Inflammatory macrophage treated with lipopolysaccharide for 1 hour (primary cell): Measurements from ENCODE around the gene RAB27A.
"Not testable (repeated sequence)": the region's sequence is repeated elsewhere in the genome, so short reads cannot be mapped to it uniquely, and the experiment has no call there.

ENCODE experiments used
- DNase-seq, 2 donors: peaks; one replicate each; pipeline ENCODE4 v3.0.0-alpha.2; 2020 to 2022

Gene RAB27A

DNA sequence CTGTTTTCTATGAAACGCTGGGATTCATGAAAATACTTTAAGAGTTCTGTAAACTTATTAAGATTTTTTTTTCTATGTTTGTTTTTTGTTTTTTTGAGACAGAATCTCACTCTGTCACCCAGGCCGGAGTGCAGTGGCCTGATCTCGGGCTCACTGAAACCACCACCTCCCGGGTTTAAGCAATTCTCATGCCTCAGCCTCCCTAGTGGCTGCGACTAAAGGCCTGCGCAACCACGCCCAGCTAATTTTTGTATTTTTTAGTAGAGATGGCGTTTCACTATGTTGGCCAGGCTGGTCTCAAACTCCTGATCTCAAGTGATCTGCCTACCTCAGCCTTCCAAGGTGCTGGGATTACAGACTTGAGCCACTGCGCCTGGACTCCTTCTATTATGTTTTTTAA, 39.7 kb downstream of the RAB27A start:
- not testable (repeated sequence) for DNase-seq

DNA sequence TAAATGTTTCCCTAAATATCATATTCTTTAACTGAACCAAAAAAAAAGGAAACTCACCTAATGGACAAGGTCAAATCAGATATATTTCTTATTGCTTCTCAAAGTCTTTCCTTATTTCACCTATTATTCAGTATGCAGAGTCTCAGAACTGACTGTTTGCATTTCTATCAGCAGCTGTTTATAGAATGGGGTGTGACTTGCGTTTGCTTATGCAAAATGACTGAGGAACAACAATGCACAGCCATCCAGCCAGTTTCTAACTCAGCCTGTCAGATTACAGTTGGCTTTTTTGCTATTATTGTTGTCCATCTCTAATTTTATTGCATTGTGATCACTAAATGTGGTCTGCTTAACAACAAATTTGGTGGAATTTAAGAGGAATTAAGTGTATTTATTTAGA, 40.7 kb downstream of the RAB27A start:
- no peak for DNase-seq

- no peak for DNase-seq
These were observed 41.7 kb downstream of the RAB27A start for GRCh38 chr15:55247766-55248427.

GRCh38 chr15:55247311-55247710, 42.3 kb downstream of the RAB27A start:
- DNase-seq, result peak; percentile 62 to 65

- no peak for DNase-seq
These were observed 43.0 kb downstream of the RAB27A start for GRCh38 chr15:55246567-55246966.

DNA sequence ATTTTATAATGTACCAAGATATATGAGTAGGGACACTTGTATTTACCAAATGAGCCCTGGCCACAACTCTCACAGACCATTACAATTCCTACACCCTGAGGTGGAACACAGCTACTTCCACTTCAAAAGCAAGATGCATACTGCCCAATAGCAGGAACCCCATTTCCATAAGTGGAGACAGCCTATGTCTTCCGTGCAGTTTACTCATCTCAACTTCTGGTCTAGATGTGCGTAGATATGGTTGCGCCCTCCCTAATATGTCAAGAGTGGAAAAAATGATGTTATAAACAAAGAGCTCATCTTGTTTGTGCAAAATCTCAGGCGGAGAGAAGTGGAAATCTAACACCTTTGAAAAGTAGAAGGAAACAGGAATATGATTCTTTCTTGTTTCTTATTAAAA, 44.6 kb downstream of the RAB27A start:
- no peak for DNase-seq

DNA sequence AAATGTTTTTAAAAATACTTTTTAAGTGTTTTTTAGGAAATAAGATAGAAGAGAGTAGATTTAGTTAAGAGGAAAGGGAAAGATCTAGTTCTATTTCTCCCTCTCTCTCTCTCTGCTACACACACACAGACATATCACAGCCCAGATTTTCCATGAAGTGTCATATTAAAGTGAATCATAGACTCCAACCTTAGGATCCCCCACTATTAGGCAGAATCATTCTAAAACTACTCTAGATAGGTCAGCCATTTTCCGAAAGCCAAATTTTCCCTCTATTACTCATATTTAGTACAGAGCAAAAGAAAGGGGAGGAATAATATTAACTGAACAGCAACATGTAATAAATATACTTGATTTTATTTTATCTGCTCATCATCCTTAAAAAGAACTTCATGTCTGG, 47.7 kb downstream of the RAB27A start:
- no peak for DNase-seq

DNA sequence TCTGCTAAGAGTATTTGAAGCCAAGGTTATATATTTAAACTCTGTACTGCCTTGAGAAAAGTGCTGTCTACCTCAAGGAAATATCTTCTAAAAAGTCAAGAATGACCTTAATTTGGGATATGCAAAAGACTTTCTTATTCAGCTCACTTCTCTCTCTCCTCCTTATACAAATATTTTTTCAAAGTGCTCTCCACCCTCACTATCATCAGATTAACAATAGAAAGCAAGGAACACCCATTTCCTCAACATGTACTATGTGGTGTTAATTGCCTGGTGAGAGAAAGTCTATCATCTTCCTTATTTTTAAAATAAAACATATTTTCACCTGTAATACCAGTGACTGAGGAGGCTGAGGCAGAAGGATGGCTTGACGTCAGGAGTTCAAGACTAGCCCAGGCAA, 48.4 kb downstream of the RAB27A start:
- DNase-seq, result no peak

DNA sequence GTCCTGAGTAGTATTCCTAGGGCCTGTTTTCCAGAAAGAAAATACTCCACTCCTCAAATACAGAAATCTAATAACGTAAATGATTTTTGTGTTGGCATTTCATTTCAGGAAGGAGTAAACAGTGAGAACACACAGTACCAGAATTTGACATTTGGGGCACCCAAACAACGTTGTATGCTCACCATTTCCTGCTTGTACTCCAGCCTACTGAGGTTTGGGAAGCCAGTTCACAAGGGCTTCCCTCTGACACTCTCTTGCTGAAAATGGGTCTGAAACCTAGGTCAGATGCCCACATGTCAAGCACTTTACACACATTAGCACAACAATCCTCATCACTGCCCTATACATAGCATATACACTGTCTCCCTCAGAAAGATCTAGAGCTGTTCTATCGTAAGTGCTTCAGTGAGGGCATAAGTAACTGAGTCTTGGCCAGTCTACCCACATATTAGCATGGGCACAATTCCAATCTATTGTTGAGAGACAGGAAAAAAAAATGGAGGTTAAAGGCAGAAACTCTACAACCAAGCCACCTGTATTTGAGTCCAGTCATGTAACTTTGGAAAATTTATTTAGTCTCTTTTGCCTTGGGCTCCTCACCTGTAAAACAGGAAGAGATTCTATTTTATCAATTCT, 49.4 kb downstream of the RAB27A start:
- no peak for DNase-seq

DNA sequence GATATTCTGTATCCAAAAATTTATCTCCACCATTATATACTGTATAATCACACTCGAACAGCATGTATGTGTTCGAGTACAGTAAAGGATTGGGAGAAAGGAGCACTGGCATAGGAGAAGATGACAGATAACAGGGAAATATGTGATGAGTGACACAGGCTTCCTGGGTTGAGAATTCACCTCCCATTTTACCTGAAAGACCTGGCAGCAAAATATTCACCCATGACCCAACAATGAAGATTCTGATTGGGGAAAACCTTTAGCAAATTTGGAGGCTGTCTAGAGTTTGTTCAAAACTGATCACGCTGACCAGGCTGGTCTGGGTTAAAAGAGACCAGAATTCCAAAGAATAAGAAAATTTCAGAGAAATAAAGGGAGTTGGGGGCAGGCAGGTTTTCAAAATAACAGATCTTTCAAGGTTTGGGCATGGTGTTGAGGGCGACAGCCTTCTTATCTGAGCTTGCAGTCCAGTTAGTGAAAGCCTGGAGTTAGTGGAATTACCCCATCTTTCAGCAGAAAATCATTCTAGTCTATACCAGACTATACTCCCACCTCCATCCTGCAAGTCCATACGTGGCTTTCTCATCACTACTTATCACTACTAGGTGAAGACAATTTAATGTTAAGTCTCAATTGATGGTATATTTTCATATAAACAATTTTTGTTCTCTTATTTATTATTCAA, 50.0 kb downstream of the RAB27A start:
- DNase-seq, result no peak

DNA sequence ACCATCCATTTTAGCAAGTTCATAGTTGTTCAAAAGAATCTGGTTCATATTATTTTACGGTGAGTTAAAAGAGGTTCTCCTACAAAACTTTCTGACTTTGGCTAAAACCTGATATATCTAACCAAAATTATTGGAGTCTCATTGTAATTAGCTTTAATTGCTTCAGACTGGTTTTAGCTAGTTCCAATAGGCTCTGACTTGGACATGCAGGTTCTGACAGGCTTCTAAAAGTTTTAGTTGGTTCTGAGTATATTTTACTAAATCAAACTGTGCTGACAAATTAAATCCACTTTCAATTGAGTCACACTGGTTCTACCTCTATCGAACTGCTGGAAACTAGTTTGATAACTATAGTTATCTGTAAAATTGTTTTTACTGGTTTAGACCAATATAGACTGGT, 50.7 kb downstream of the RAB27A start:
- no peak for DNase-seq

DNA sequence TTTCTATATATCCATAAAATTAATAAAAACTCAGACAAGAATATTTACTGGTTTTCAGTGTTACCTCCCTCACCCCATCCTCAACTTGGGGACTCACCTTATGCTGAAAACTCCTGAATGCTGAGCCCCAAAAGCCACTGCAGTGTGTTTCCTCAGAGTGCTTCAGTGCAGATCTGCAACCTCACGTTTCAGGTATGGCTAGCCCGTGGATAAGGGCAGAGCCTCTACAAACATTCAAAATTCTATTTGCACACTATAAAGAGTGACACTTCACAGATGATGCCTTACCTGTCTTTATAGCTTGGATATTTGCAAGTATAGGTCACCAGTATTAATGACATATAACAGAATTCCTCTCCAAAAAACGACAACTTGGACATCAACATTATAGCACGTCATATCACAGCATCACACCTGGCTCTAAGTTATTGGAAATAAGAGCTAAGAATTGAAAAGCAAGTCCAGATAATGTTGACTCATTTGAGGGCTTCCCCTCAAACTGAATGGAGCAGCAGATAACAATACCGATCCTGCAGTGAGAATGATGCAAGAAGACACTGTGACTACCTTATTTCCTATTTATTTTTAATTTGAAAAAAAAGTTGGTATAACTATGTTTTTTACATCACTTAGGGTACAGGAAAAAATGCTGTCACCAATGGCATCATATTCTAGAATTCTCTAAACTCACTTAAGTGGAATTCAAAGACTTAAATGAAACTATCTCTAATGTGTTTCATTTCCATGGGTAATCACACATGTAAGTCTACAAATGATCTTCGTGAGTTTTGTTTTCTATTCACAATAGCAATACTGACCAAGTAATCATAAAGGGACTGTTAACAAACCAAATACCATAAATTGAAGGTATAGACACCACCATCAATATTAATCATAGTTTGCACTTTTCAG, 52.1 kb downstream of the RAB27A start:
- no peak for DNase-seq

- no peak for DNase-seq
These were observed 54.0 kb downstream of the RAB27A start for GRCh38 chr15:55235546-55236036.

DNA sequence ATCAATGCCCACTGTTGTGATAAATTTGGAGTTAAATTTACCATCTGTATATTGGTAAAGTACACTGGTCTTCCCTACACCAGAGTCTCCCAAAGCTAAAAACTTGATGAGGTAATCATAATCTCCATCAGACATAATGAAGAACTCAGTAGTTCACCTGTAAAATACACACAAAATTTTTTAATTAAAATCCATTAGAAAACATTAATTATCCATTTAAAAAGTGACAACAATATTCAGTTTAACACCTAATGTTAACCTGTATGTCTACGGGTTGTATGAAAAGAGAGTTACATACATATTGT, 54.9 kb downstream of the RAB27A start:
- DNase-seq, result no peak

GRCh38 chr15:55234104-55234799, 55.4 kb downstream of the RAB27A start:
- DNase-seq, result no peak

- no peak for DNase-seq
These were observed 58.2 kb downstream of the RAB27A start for GRCh38 chr15:55231455-55231854.

- DNase-seq, result no peak
These were observed 58.7 kb downstream of the RAB27A start for GRCh38 chr15:55230953-55231352.

DNA sequence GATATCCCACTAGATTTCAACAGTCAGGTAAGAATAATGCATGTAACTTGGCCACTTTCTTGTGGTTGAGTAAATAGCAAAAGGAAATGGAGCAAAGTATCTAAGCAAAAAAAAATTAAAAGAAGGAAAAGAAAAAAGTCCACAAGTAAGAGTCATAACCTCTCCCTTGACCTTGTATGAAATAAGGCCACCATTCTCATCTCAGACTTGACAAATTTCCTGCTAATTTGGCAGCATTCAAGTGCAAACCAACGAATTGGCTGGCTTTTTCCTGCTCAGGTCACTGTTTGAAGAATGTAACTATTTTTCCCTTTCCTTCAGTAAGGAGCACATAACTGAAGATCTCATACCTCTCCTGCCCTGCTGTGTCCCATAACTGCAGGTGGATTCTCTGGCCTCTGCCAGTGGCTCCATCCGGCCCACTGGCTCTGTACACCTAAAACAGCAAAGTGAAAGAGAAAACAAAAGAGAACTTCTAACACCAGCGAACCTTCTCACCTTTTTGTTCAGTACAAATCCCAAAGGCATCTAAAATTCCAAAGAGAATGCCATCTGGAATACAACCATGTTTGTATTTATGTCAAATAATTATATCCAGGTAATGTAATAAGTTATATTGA, 59.5 kb downstream of the RAB27A start:
- no peak for DNase-seq

DNA sequence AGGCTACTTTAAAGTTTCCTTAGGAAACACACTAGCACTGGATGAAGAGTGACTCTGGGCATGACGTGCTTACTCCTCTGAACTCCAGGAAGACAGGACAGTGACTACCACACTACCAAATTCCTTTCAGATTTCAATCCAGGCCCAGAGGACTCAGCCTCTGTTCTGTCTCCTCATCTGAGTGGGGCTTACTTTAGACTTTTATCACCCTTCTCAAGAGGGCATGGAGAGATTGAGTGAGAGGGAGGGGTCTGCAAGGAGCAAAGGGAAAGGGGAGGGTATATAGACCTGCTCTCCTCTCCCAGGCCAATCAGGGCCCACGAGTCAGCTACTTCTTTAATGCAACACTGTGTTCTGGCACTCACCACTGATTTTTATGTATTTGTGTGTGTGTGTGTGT, 63.5 kb downstream of the RAB27A start:
- DNase-seq, result no peak

DNA sequence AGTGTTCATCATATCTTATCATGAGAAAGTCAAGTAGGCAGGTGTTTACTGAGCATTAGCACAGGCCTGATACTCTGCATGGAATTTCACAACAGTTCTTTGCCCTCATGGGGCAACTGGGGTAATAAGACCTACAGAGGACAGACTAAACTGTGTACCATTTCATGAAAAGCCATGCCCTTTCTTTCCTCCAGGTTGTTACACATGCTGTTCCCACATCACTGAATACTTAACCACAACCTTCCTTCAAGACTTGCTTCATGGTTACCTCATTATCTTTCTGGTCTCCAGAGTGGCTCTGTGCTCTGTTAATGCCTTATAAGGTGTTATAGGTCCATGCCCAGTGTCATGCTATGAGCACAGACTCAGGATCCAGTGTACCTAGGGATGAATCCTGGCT, 64.7 kb downstream of the RAB27A start:
- no peak for DNase-seq

GRCh38 chr15:55222588-55222987, 67.0 kb downstream of the RAB27A start:
- DNase-seq, result peak; percentile 47
